ENCODE measurements around the gene MED20.

DNA sequence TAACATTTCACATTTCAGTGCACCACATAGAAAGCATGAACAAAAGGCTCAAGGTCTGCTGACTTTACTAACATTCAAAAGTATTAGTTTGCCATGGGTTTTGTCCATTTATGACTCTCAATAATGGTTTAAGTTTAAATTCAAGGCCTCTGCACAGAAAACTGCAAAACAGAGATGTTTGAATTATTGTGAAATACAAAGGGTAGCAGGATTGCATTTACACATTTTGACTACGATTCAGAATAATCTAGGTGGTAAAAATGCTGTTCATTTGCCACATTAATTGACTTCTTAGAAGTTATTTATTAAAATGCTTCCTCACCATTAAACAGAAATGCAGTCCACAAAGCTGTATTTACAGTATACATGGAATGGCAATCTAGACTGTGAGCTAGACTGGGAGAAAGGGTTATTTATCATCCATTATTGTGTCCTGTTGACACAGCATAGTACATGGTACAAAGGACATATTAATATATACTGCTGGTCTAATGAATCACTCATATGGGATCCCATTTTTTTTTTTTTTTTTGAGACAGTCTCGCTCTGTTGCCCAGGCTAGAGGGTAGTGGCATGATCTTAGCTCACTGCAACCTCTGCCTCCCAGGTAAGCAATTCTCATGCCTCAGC, 43.8 kb downstream of the MED20 start:
- TF ChIP-seq ZNF302 (CRISPR knock-in tag; IDR thresholded peaks at IDR 0.05) (no peak), CEBPB (IDR thresholded peaks at IDR 0.05) (no peak), SMC3 (IDR thresholded peaks at IDR 0.05) (no peak), BHLHE40 (IDR thresholded peaks at IDR 0.05; ENCODE audit: low read depth, low read length) (no peak), ESRRA (IDR thresholded peaks at IDR 0.05; ENCODE audit: borderline replicate concordance, low read length) (no peak), HOXA7 (CRISPR knock-in tag; IDR thresholded peaks at IDR 0.05) (no peak), CHD4 (IDR thresholded peaks at IDR 0.05; ENCODE audit: borderline replicate concordance) (no peak), HMGXB4 (CRISPR knock-in tag; IDR thresholded peaks at IDR 0.05; ENCODE audit: borderline replicate concordance) (no peak), MAX (IDR thresholded peaks at IDR 0.05) (no peak), POLR2A (IDR thresholded peaks at IDR 0.05; ENCODE audit: low read length) (no peak)
- TF ChIP-seq, protein P1, sequence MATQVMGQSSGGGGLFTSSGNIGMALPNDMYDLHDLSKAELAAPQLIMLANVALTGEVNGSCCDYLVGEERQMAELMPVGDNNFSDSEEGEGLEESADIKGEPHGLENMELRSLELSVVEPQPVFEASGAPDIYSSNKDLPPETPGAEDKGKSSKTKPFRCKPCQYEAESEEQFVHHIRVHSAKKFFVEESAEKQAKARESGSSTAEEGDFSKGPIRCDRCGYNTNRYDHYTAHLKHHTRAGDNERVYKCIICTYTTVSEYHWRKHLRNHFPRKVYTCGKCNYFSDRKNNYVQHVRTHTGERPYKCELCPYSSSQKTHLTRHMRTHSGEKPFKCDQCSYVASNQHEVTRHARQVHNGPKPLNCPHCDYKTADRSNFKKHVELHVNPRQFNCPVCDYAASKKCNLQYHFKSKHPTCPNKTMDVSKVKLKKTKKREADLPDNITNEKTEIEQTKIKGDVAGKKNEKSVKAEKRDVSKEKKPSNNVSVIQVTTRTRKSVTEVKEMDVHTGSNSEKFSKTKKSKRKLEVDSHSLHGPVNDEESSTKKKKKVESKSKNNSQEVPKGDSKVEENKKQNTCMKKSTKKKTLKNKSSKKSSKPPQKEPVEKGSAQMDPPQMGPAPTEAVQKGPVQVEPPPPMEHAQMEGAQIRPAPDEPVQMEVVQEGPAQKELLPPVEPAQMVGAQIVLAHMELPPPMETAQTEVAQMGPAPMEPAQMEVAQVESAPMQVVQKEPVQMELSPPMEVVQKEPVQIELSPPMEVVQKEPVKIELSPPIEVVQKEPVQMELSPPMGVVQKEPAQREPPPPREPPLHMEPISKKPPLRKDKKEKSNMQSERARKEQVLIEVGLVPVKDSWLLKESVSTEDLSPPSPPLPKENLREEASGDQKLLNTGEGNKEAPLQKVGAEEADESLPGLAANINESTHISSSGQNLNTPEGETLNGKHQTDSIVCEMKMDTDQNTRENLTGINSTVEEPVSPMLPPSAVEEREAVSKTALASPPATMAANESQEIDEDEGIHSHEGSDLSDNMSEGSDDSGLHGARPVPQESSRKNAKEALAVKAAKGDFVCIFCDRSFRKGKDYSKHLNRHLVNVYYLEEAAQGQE (IDR thresholded peaks at IDR 0.05), result no peak
- TF ChIP-seq, protein P2, sequence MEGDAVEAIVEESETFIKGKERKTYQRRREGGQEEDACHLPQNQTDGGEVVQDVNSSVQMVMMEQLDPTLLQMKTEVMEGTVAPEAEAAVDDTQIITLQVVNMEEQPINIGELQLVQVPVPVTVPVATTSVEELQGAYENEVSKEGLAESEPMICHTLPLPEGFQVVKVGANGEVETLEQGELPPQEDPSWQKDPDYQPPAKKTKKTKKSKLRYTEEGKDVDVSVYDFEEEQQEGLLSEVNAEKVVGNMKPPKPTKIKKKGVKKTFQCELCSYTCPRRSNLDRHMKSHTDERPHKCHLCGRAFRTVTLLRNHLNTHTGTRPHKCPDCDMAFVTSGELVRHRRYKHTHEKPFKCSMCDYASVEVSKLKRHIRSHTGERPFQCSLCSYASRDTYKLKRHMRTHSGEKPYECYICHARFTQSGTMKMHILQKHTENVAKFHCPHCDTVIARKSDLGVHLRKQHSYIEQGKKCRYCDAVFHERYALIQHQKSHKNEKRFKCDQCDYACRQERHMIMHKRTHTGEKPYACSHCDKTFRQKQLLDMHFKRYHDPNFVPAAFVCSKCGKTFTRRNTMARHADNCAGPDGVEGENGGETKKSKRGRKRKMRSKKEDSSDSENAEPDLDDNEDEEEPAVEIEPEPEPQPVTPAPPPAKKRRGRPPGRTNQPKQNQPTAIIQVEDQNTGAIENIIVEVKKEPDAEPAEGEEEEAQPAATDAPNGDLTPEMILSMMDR (IDR thresholded peaks at IDR 0.05), result no peak
- TF ChIP-seq, protein P3, sequence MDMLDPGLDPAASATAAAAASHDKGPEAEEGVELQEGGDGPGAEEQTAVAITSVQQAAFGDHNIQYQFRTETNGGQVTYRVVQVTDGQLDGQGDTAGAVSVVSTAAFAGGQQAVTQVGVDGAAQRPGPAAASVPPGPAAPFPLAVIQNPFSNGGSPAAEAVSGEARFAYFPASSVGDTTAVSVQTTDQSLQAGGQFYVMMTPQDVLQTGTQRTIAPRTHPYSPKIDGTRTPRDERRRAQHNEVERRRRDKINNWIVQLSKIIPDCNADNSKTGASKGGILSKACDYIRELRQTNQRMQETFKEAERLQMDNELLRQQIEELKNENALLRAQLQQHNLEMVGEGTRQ (IDR thresholded peaks at IDR 0.05), result no peak

Data from A549 (cell line).